NCI-H460 (cell line): ENCODE data around the gene ZFPM1. TPM values are rescaled to one million over a fixed set of nuclear protein-coding genes. Genes with fewer than 3 reads are reported as not detected.

Experiments used
- DNase-seq: peaks from one replicate; pipeline ENCODE4 v3.0.0-alpha.2; 2016; ENCODE audit warnings: low read depth; ENCODE audit errors: extremely low read depth
- total RNA-seq: library from RNA; depleted of rRNA; stranded (reverse); fragments of >200 nt; shearing (Covaris generic); gene quantifications from 2 replicates; pipeline ENCODE4 v1.2.3, GENCODE V29; 2014

The ZFPM1 gene
- total RNA-seq, 1 experiment from 2014 or later = 0.67 TPM

- DNase-seq = no peak
Measured at GRCh38 chr16:88447881-88448280, 5.2 kb upstream of the ZFPM1 start.

DNA sequence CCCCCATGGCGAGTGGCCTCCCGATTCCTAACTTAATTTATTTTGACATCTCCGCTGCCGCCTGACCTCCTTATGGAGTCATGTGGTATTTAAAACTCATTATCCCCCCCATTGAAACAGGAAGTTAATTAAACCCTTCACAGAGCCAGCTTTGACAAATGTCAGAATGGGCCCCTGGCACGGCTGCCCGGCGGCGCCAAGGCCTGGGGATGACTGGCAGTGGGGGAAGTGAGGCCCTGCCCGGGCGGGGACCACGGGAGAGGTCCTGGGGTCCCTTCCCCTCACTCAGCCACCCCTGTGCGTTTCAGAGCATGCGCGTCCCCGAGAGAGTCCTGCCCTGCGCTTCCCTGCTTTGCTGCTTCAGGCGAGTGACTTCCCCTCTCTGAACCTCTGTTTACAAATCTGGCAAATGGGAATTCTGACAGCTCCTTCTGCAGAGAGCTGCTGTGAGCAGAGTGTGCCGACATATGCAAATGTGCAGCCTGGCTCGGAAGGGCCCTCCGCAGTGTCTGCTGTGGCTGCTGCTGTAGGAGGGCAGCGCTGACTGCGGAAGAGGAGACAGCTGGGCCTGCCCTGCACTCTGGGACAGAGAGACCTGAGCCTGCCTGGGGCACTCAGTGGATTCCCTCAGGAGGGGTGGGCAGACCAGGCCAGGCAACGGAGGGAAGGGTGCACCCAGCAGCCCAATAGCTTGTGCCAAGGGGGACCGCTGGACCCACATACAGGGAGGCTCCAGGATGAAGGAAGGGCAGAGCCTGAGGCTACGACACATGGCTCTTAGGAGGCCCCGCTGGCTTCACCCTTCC is 4.4 kb upstream of the ZFPM1 start:
- no peak for DNase-seq

DNA sequence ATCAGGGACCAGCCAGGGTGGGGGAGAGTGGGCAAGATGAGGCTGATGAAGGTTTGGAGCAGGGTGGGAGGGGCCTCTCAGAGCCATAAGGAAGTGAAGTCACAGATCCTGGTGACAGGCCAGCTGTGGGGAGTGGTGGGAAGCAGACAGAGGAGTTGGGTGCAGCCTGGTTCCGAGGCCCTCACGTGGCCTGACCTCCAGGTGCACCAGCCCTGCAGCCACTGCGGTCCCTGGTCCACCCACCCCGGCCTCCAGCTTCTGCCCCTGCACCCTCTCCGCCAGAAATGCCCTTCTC is 3.9 kb upstream of the ZFPM1 start:
- DNase-seq = no peak

GRCh38 chr16:88451586-88452481 is 1.2 kb upstream of the ZFPM1 start:
- DNase-seq = no peak

DNA sequence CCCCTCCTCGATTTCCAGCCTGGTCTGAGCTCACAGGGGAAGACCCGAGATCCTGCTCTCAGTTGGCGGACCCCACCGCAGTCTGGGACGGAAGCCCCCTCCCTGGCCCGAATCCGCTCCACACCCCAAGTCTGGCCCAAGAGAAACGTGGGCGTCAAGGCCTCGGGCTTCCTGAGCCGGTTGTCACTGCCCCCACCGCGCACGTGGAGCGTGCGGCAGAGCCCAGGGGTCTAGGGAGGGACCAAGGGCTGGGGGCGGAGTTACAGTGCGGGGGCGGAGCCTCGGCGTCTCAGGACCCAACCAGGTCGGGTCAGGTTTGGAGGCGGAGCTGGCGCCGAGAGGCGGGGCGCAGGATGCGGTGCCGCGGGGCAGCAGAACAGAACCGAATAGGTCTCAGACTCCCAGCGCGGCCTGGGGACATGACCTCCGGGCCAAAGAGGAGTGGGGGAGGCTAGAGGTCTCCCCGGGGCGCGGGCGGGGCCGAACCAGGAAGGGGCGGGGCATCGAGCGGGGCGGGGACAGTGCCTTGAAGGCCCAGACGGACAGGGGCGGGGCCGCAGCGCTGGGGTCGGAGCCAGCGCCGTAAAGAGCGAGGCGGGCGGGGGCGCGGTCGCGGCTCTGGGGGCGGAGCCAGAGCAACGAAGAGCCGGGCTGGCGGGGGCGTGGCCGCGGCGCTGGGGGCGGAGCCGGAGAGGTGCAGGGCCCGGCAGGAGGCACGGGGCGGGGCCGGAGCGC is 431 bp upstream of the ZFPM1 start:
- peak; percentile 88 for DNase-seq

DNA sequence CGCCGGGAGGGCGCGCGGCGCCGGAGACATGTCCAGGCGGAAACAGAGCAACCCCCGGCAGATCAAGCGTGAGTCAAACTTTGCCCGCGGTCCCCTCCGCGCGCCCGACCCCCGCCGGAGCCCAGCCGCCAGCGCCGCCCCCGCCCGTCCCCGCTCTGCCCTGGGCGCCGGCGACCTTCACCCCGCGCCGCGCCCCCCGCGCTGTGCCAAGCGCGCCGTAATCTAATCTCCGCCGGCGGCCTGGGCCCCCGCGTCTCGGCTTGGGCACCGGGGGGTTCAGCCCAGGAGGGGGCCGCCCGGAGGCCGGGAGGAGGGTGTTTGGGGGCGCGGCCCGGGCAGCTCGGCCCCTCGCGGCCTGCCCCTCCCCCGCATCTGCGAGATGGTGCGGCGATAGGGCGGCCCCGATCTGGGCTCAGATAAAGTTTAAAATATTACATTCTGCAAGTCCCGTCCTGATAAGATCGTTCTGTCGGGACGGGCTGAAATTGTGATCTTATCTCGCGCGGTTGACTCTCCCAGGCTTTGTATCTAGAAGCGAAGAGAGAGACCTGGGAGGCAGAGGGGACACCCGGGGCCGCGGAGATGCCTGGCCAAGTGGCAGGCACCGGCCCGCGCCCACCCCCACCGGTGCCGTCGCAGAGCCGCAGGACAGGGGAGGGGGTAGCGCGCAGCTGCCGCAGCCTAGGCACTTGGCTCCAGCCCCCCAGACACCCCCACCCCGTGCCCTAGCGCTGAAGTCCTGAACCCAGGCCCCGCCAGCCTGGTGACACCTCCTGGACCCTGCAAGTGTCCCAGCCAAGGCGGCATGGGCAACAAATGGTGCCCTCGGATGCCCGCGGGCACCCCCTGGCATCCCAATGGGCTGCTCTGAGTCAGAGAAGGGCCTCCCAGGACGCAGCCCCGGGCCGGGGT is 787 bp downstream of the ZFPM1 start:
- no peak for DNase-seq

DNA sequence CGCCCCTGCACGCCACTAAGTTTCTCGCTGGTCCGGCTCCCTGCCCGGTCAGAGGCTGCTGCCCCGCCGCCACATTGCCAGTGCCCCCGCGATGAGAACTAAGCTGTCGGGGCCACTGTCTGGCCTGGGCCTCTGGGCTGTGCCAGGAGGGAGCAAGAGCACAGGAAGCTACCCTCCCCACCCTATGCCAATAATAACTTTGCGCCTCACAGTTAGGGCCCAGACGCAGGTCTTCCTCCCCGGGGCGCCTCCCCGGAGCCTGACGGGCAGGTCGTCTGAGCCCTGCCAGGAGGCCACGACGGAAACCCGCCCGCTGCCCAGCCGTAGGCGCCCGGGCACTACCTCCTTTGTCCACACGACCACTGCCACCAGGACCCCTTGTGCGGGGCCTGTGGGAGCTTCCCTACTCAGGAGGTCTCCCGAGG is 1.5 kb downstream of the ZFPM1 start:
- no peak for DNase-seq

DNA sequence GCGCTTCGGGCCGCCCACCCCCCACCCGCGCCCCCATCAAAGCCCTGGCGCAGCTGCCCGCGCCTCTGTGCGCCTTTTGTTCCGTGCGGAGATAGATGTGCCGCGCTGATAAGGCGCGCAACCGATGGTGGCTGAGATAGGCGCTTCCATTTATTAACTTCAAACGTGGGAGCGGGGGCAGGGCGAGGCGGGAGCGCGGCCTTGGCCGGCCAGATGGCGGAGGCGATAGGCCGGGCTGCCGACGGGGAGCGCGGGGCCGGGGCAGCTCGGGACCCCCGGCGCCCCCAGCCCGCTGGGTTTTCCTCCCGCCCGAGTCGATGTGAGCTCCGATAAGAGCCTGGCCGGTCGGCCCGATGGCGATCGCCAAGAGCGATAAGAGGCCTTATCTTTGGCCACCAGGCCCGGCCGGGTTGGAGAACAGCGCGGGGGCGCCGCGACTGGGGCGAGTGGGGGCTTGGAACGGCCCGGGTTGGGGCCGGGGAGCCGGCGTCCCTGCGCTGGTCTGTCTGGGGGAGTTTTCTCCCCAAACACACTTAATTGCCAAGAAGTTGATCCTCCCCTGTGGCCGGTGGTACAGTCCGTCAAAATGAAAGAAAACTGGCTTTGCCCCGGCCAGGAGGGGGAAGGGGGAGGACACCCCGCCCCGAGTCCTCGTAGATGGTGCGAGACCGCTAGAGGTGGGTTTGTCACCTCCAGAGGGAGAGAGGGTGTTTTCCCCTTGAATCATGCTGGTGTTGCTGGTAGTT is 2.7 kb downstream of the ZFPM1 start:
- DNase-seq = no peak

- no peak for DNase-seq
Measured at GRCh38 chr16:88456356-88457292, 3.5 kb downstream of the ZFPM1 start.

DNA sequence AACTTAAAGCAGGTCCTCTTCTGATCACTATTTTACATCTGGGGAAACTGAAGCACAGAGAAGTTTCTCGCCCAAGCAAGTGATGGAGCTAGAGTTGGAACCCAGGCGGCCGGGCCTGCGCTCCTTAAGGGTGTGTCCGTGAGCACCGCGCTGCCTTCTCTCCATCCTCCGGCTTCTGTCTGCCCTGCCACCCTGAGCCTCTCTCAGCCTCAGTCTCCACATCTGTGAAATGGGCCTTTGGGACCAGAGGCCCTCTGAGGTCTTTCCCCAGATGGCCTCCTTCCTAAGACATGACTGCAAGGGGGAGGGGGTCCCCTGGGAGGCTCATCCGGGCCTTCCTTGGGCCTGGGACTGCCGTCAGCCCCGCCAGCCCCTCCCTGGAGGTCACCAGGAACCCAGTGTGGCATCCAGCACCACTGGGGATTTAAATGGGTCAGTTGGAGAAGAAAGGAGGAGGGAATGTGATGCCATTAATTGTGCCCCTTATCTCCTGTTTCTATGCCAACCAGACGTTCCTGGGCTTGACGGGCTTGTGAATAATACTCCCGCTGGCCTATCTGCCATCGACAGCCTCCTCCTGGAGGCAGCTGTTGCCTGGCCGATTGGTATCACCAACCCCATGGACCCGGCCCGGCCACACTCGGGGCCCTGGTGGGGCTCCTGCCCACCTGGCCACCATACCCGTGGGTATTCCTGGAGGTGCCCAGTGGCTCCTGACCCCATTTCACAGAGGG is 5.1 kb downstream of the ZFPM1 start:
- no peak for DNase-seq

DNA sequence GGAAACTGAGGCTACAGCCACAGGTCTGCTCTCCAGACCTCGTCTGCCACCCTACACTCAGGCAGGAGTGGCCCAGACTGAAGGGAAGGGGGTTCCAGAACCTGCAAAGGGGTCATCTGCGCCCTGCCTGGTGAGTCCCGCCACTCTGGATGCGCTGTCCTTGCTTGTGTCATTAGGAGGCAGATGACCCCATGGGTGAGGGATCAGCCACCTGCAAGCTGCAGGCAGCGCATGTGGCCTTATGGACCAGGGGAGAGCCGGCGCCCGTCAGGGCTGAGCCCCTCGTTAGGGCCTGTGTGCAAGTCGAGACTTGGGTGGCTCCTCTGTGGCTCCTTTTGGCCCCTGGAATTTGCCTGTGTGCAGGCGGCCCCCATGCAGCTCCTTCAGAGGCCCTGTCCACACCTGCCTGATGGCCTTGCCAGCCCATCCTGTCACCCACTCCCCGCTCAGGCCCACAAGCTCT is 5.7 kb downstream of the ZFPM1 start:
- DNase-seq = no peak

DNA sequence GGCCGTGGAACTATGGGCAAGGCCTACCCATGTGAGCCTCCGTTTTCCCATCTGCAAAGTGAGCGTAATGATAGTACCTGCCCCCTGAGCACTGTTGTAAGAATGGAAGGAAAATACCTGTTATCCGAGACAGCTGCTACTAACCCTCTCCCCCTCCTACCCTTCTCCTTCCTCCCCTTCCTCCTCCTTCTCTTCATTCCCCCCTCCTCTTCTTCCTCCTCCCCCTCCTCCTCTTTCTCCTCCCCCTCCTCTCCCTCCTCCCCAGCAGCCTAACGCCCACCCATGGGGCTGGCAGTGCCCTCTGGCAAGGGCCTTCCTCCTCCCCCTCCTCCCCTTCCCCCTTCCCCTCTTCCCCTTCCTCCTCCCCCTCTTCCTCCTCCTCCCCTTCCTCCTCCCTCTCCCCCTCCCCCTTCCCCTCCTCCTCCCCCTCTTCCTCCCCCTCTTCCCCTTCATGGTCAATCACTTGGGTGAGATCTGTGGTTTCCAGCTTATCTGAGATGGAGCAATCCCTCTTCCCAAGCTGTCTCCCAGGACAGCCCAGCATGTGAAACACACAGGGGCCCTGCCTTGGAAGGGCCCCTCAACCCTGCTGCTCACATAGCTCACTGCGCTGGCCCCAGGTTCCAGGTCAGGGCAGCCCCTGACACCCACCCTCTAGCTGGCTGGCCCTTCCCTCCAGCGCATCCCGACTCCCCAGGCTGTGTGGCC is 6.4 kb downstream of the ZFPM1 start:
- DNase-seq = no peak

DNA sequence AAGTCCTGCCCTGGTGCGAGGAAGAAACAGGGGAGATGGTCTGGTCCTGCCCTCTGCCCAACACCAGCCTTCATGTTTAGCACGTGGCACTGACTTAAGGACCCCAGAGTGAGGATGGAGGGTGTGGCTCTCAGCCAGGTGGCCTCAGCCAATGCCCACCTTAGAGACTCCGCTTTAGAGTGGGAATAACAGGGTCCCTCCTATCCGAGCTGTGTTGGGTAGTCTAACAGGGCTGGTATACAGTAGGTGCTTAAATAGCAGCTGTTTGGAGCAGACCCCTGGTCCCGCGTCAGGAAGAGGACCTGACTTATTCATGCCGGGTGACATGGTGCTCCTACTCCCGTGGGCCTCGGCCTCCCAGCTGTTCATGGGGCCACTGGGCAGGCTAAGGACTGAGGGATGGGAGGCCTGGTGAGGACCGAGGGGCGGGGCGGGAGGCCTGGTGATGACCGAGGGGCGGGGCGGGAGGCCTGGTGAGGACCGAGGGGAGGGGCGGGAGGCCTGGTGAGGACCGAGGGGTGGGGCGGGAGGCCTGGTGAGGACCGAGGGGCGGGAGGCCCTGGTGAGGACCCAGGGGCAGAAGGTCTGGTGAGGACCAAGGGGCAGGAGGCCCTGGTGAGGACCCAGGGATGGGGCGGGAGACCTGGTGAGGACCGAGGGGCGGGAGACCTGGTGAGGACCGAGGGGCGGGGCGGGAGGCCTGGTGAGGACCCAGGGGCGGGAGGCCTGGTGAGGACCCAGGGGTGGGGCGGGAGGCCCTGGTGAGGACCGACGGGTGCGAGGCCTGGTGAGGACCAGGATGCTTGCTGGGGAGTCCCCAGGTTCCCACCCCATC is 7.6 kb downstream of the ZFPM1 start:
- DNase-seq = no peak

GRCh38 chr16:88461331-88462269 is 8.5 kb downstream of the ZFPM1 start:
- DNase-seq = no peak

DNA sequence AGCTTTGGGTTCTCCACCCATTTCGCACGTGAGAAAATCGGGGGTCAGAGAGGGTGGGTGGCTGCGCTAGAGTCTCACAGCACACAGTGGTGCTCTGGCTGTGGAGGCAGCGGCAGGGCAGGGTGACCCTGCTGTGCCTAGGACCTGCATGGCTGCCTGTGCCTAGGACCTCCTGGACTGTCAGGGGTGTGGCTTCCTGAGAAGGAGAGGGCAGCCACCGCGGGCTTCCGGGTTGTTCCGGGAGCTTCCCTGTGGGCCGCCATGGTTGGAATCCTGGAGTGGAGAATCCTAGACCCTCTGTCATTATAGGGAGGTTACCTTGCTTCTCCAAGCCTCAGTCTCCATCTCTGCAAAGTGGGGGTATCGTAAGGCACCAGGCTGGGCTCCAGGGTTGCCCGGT is 9.3 kb downstream of the ZFPM1 start:
- no peak for DNase-seq
